Peyer's patch (tissue), 4 donors: ENCODE data around the gene PHRF1. TPM values are rescaled to one million over a fixed set of nuclear protein-coding genes. Genes with fewer than 3 reads are reported as not detected.

Source experiments
- DNase-seq, 3 donors: peaks; one replicate each; pipeline ENCODE4 v3.0.0-alpha.2; 2017 to 2019
- H3K27ac ChIP-seq, 4 donors: fragments of 200-600 bp; sonication (generic); one replicate each; pipeline ENCODE4 v1.5.1; 2016 to 2019
- H3K27me3 ChIP-seq, 2 donors: fragments of 200-600 bp; sonication (generic); one replicate each; pipeline ENCODE4 v1.5.1; 2019
- H3K36me3 ChIP-seq, 3 donors: fragments of 200-600 bp; sonication (generic); one replicate each; pipeline ENCODE4 v1.5.1; 2016 to 2019
- H3K4me1 ChIP-seq, 4 donors: fragments of 200-600 bp; sonication (generic); one replicate each; pipeline ENCODE4 v1.5.1; 2016 to 2019
- H3K4me3 ChIP-seq, 4 donors: fragments of 200-600 bp; sonication (generic); 1 replicate in 3 of 4; 2 replicates in 1 of 4; pipeline ENCODE4 v1.5.1; 2016 to 2019; ENCODE audit warnings: mild to moderate bottlenecking in 1 of 4
- H3K9me3 ChIP-seq, 4 donors: fragments of 200-600 bp; sonication (generic); one replicate each; pipeline ENCODE4 v1.5.1; 2016 to 2019; ENCODE audit warnings: mild to moderate bottlenecking in 1 of 4
- CTCF ChIP-seq, 6 experiments: fragments of 450-650 bp in 4 of 6; fragments of 200-600 bp in 2 of 6; sonication (generic) in 1 of 6; IDR thresholded peaks; one replicate each; pipeline ENCODE4 v1.5.1; 2017 to 2019; ENCODE audit warnings: antibody characterized with exemption in 6 of 6, mild to moderate bottlenecking in 3 of 6, moderate library complexity in 1 of 6
- POLR2A ChIP-seq, 2 donors: fragments of 450-650 bp; IDR thresholded peaks; one replicate each; pipeline ENCODE4 v1.5.1; 2017; ENCODE audit warnings: antibody characterized with exemption in 2 of 2, mild to moderate bottlenecking in 2 of 2, moderate library complexity in 2 of 2
- total RNA-seq, 4 donors: library from RNA; depleted of rRNA; stranded (reverse); fragments of >200 nt; gene quantifications; one replicate each; pipeline ENCODE4 v1.1.0, GENCODE V29; 2016

Gene PHRF1
- total RNA-seq, 4 donors from 2014 or later = 48.4 to 88.0 (median 57.8) TPM

GRCh38 chr11:624705-625635, 48.7 kb downstream of the PHRF1 start, which contains the start of gene CDHR5:
TSS of gene CDHR5 (minus strand) at chr11:624955. CDS start at chr11:624902, 53 bp downstream.
- Histone ChIP-seq H3K27ac (peak within 1 kb of the TSS in 3 of 4 donors; percentile 82 to 97 (median 93)), H3K9me3 (no peaks in the 10 kb centered on the region), H3K4me1 (peaks cover 5 to 27% (median 8%) of the 10 kb centered on the region in 4 donors), H3K4me3 (peak within 1 kb of the TSS in 3 of 4 donors; percentile 34 to 64 (median 54)), H3K36me3 (peaks cover 0 to 16% (median 0%) of the 10 kb centered on the region in 3 donors), H3K27me3 (no peaks in the 10 kb centered on the region)
- DNase-seq = peak in 2 of 3 donors; percentile 87 to 90
- TF ChIP-seq CTCF (IDR thresholded peaks at IDR 0.05) (no peak), POLR2A (IDR thresholded peaks at IDR 0.05) (peak; percentile 84 to 88)

- H3K36me3 ChIP-seq = peaks cover 0 to 13% (median 0%) of the 10 kb centered on the region in 3 donors
- TF ChIP-seq CTCF (IDR thresholded peaks at IDR 0.05) = no peak
- TF ChIP-seq POLR2A (IDR thresholded peaks at IDR 0.05) = peak in 1 of 2 donors; percentile 18
- peak overlapping the region in 3 of 4 donors; percentile 82 to 97 (median 93) for H3K27ac ChIP-seq
- no peaks in the 10 kb centered on the region for H3K9me3 ChIP-seq
- DNase-seq = peak in 2 of 3 donors; percentile 84 to 86
- H3K4me3 ChIP-seq = peak overlapping the region in 2 of 4 donors; percentile 54 to 64
- no peaks in the 10 kb centered on the region for H3K27me3 ChIP-seq
- peaks cover 5 to 24% (median 8%) of the 10 kb centered on the region in 4 donors for H3K4me1 ChIP-seq
Measured at GRCh38 chr11:625636-626268, 49.5 kb downstream of the PHRF1 start.

- H3K4me1 ChIP-seq = peaks cover 5 to 21% (median 8%) of the 10 kb centered on the region in 4 donors
- H3K36me3 ChIP-seq = peaks cover 0 to 7% (median 0%) of the 10 kb centered on the region in 3 donors
- peak within 1 kb of the TSS in 2 of 4 donors; percentile 93 to 97 for H3K27ac ChIP-seq
- peak within 1 kb of the TSS in 2 of 4 donors; percentile 42 to 54 for H3K4me3 ChIP-seq
- TF ChIP-seq CTCF (IDR thresholded peaks at IDR 0.05) (no peak), POLR2A (IDR thresholded peaks at IDR 0.05) (no peak)
- no peaks in the 10 kb centered on the region for H3K9me3 ChIP-seq
- DNase-seq = no peak
- no peaks in the 10 kb centered on the region for H3K27me3 ChIP-seq
Measured at GRCh38 chr11:626475-627307, 50.4 kb downstream of the PHRF1 start, which contains the start of gene SCT. TSS of gene SCT (minus strand) at chr11:627181. CDS start at chr11:627143, 38 bp downstream.

GRCh38 chr11:627308-627576, 51.0 kb downstream of the PHRF1 start:
- DNase-seq = no peak
- peaks cover 0 to 7% (median 0%) of the 10 kb centered on the region in 3 donors for H3K36me3 ChIP-seq
- H3K9me3 ChIP-seq = no peaks in the 10 kb centered on the region

More at GRCh38 chr11:627308-627576, 51.0 kb downstream of the PHRF1 start:
- TF ChIP-seq CTCF (IDR thresholded peaks at IDR 0.05) (no peak), POLR2A (IDR thresholded peaks at IDR 0.05) (no peak)
- H3K27me3 ChIP-seq = no peaks in the 10 kb centered on the region
- H3K27ac ChIP-seq = no peak overlapping the region
- H3K4me1 ChIP-seq = peaks cover 5 to 21% (median 8%) of the 10 kb centered on the region in 4 donors
- H3K4me3 ChIP-seq = peak overlapping the region in 2 of 4 donors; percentile 42 to 54
